Brain microvascular endothelial cell (primary cell): Measurements from ENCODE around the gene SOX8.

Experiments used
- DNase-seq: peaks from one replicate; pipeline ENCODE4 v3.0.0-alpha.2; 2020
- H3K27ac ChIP-seq: fragments of 250-450 bp; sonication (Bioruptor Pico); 2 replicates; pipeline ENCODE4 v1.5.1; 2020; ENCODE audit warnings: mild to moderate bottlenecking, moderate library complexity
- H3K27me3 ChIP-seq: fragments of 250-450 bp; sonication (Bioruptor Pico); replicated peaks from 2 replicates; pipeline ENCODE4 v1.5.1; 2020; ENCODE audit warnings: mild to moderate bottlenecking
- H3K36me3 ChIP-seq: fragments of 250-450 bp; sonication (Bioruptor Pico); replicated peaks from 2 replicates; pipeline ENCODE4 v1.5.1; 2020; ENCODE audit warnings: mild to moderate bottlenecking
- H3K4me3 ChIP-seq: 2 replicates; pipeline ENCODE4 v1.5.1; 2011; ENCODE audit warnings: low read depth, mild to moderate bottlenecking, control low read depth, low read length, moderate library complexity
- CTCF ChIP-seq: IDR thresholded peaks from 2 replicates; pipeline ENCODE4 v1.5.1; 2011; ENCODE audit warnings: low read depth, mild to moderate bottlenecking, moderate library complexity, low read length, control low read depth, inconsistent platforms; ENCODE audit errors: missing control alignments
- in situ Hi-C: cut with HindIII; loops from 2 replicates; pipeline ENCODE4 v1.10.0; 2017; ENCODE audit warnings: low sequenced_read_pairs, low pct_ligation_motif_present

The SOX8 gene

GRCh38 chr16:984736-985636 lies 3.4 kb downstream of the SOX8 start:
- no peak for DNase-seq
- no peak for TF ChIP-seq CTCF
- H3K27ac ChIP-seq, result no peak overlapping the region
- no peaks in the 10 kb centered on the region for H3K36me3 ChIP-seq
- H3K4me3 ChIP-seq, result no peak overlapping the region
- peaks cover 49% of the 10 kb centered on the region for H3K27me3 ChIP-seq
- in situ Hi-C loops, result loop anchor here (25.0 kb wide), 2 partner anchors 148 to 273 kb away; partner anchors contain the start of genes ANTKMT, FBXL16 and METRN

- in situ Hi-C loops, result loop anchor here (25.0 kb wide), 2 partner anchors 149 to 274 kb away; partner anchors contain the start of genes ANTKMT, FBXL16 and METRN
- Histone ChIP-seq H3K27me3 (peaks cover 40% of the 10 kb centered on the region), H3K27ac (no peak overlapping the region), H3K36me3 (no peaks in the 10 kb centered on the region), H3K4me3 (no peak overlapping the region)
- DNase-seq, result no peak
- no peak for TF ChIP-seq CTCF
Observed at GRCh38 chr16:985646-986400, 4.3 kb downstream of the SOX8 start.

- TF ChIP-seq CTCF, result no peak
- Histone ChIP-seq H3K27me3 (peaks cover 35% of the 10 kb centered on the region), H3K36me3 (no peaks in the 10 kb centered on the region), H3K27ac (no peak overlapping the region), H3K4me3 (no peak overlapping the region)
- DNase-seq, result no peak
- in situ Hi-C loops, result loop anchor here (25.0 kb wide), 2 partner anchors 149 to 274 kb away; partner anchors contain the start of genes ANTKMT, FBXL16 and METRN
Observed at GRCh38 chr16:986411-986810, 4.8 kb downstream of the SOX8 start.

- H3K27me3 ChIP-seq, result peaks cover 30% of the 10 kb centered on the region
- H3K27ac ChIP-seq, result no peak overlapping the region
- in situ Hi-C loops, result loop anchor here (25.0 kb wide), 2 partner anchors 150 to 275 kb away; partner anchors contain the start of genes ANTKMT, FBXL16 and METRN
- TF ChIP-seq CTCF, result no peak
- no peaks in the 10 kb centered on the region for H3K36me3 ChIP-seq
- no peak overlapping the region for H3K4me3 ChIP-seq
- DNase-seq, result no peak
Observed at GRCh38 chr16:986925-987582, 5.5 kb downstream of the SOX8 start.

- no peak overlapping the region for H3K27ac ChIP-seq
- in situ Hi-C loops, result loop anchor here (25.0 kb wide), 2 partner anchors 151 to 276 kb away; partner anchors contain the start of genes ANTKMT, FBXL16 and METRN
- peaks cover 22% of the 10 kb centered on the region for H3K27me3 ChIP-seq
- no peak overlapping the region for H3K4me3 ChIP-seq
- no peaks in the 10 kb centered on the region for H3K36me3 ChIP-seq
- no peak for TF ChIP-seq CTCF
- DNase-seq, result no peak
Observed at GRCh38 chr16:987906-988305, 6.3 kb downstream of the SOX8 start.
